ENCODE data around the gene IQGAP2. TPM values are rescaled to one million over a fixed set of nuclear protein-coding genes. Genes with fewer than 3 reads are reported as not detected.

Gene IQGAP2
- total RNA-seq, 4 donors from 2014 or later: 46.8 to 121 (median 97.0) TPM

DNA sequence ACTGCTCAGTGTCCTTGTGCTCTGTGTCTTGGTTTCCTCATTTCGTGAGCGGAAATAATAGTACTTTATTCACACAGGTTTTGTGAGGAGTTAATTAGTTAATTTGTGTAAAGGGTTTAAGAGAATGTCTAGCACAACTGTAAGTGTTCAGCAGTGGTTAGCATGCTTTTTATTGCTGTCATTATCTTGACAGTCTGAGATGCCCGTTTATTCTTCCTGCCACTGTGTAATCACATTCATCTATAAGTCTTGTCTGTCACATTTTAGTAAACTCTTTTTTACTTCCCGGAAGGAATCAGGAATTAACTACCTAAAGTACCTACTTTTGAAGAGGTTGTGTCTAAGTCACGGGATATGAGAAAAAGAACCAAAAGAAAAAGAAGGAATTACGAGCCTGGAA is 38.0 kb downstream of the IQGAP2 start:
- DNase-seq: no peak
- in situ Hi-C loops (cut with MboI; ENCODE audit: low pct_ligation_motif_present in 1 of 4, low pct_unique_long_range_greater_than_20kb in 1 of 4, low sequenced_read_pairs in 3 of 4) (no loop called here), intact Hi-C loops (cut with DNase I; ENCODE audit: low total_unique reads) (no loop called here)
- H3K27ac ChIP-seq: no peak overlapping the region
- no peaks in the 10 kb centered on the region for H3K4me1 ChIP-seq
- no peaks in the 10 kb centered on the region for H3K36me3 ChIP-seq
- TF ChIP-seq POLR2AphosphoS5 (IDR thresholded peaks at IDR 0.05) (no peak), POLR2A (IDR thresholded peaks at IDR 0.05) (no peak), EP300 (IDR thresholded peaks at IDR 0.05; ENCODE audit: low read depth) (no peak)
- TF ChIP-seq, protein P1, sequence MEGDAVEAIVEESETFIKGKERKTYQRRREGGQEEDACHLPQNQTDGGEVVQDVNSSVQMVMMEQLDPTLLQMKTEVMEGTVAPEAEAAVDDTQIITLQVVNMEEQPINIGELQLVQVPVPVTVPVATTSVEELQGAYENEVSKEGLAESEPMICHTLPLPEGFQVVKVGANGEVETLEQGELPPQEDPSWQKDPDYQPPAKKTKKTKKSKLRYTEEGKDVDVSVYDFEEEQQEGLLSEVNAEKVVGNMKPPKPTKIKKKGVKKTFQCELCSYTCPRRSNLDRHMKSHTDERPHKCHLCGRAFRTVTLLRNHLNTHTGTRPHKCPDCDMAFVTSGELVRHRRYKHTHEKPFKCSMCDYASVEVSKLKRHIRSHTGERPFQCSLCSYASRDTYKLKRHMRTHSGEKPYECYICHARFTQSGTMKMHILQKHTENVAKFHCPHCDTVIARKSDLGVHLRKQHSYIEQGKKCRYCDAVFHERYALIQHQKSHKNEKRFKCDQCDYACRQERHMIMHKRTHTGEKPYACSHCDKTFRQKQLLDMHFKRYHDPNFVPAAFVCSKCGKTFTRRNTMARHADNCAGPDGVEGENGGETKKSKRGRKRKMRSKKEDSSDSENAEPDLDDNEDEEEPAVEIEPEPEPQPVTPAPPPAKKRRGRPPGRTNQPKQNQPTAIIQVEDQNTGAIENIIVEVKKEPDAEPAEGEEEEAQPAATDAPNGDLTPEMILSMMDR (IDR thresholded peaks at IDR 0.05): no peak
- no peak overlapping the region for H3K4me3 ChIP-seq
- peaks cover 0 to under 1% of the 10 kb centered on the region in 2 donors for H3K9me3 ChIP-seq
- WGBS, 2 donors (ENCODE audit: low coverage in 1 of 2): 72 to 78% methylated on average over 6 of the region's 6 CpGs
- no peaks in the 10 kb centered on the region for H3K27me3 ChIP-seq

DNA sequence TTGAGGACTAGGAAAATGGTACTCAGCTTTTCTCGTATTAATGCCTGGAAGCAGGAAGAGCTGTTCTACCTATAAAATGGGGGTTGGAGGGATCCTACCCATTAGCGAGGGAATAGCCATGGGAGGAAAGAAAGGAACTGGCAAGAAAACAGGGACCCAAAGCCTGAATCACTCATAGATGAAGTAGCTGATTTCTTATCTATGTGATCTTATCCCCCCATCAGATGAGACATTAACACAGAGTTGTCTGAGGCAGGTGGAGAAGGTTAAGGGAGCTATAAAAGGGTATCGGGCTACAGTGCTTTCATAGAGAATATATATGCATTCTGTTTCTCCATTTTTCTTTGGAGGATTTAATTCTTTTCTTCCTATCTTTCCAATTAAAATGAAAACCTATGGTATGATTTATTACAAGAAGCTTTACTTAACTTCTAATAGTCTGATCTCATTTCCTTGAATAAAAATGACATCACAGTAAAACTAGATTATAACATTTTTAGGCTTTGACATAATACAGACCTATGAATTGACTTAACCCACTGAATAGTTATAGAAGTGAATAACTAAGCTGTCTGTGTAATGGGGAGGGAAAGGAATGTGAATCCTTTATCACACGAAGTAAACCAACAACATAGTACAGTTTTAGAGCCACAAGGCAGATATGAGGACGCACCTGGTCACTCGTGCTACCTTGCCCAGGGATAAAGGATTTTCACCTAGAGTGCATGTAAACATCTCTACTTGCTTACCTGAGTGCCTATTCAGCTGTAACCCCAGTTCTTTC is 39.0 kb downstream of the IQGAP2 start:
- Histone ChIP-seq H3K4me3 (no peak overlapping the region), H3K4me1 (no peaks in the 10 kb centered on the region), H3K27me3 (no peaks in the 10 kb centered on the region), H3K36me3 (no peaks in the 10 kb centered on the region), H3K9me3 (no peaks in the 10 kb centered on the region), H3K27ac (no peak overlapping the region)
- TF ChIP-seq POLR2A (IDR thresholded peaks at IDR 0.05) (no peak), POLR2AphosphoS5 (IDR thresholded peaks at IDR 0.05) (no peak), EP300 (IDR thresholded peaks at IDR 0.05; ENCODE audit: low read depth) (no peak)
- TF ChIP-seq, protein P1 (IDR thresholded peaks at IDR 0.05): no peak
- in situ Hi-C loops (cut with MboI; ENCODE audit: low pct_ligation_motif_present in 1 of 4, low pct_unique_long_range_greater_than_20kb in 1 of 4, low sequenced_read_pairs in 3 of 4): no loop called here
- intact Hi-C loops (cut with DNase I; ENCODE audit: low total_unique reads): no loop called here
- WGBS, 2 donors (ENCODE audit: low coverage in 1 of 2): 78 to 86% methylated on average over 5 to 6 of the region's 6 CpGs
- DNase-seq: no peak

DNA sequence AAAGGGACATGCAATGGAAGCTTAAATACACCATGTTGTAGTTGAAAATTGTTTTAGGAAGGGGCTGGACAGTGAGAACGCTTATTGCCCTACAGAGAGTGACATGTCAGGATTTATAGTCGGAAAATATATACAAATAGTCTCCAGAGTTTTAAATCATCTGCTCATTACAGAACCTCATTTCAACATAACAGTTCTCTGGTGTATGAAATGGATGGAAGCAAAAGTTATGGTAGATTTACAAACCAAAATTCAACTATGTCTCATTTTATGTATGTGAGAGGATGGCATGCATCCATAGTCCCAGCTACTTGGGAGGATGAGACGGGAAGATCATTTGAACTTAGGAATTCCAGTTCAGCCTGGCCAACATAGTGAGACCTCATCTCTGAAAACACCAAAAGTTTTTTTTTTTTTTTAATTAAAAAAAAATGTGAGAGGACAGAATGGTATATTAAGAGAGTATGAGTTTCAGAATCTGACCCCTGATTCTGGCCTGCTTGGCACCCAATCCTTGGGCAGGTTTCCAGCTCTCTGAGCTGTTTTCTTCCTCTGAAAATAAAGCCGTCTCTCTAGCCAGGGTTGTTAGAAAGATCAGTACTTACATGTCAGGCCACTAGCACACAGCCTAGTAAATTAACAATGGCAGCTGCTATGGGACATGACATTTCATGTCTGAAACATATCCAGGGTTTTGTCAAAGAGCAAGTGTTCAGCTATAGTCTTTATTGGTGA is 40.1 kb downstream of the IQGAP2 start:
- H3K27me3 ChIP-seq: no peaks in the 10 kb centered on the region
- H3K4me1 ChIP-seq: no peaks in the 10 kb centered on the region
- no peaks in the 10 kb centered on the region for H3K9me3 ChIP-seq
- no peak for DNase-seq
- whole genome bisulfite sequencing, 2 donors (ENCODE audit: low coverage in 1 of 2): 51 to 56% methylated on average over 4 of the region's 4 CpGs
- TF ChIP-seq POLR2AphosphoS5 (IDR thresholded peaks at IDR 0.05): no peak
- TF ChIP-seq EP300 (IDR thresholded peaks at IDR 0.05; ENCODE audit: low read depth): no peak
- no peak for TF ChIP-seq POLR2A (IDR thresholded peaks at IDR 0.05)
- intact Hi-C loops (cut with DNase I; ENCODE audit: low total_unique reads): no loop called here
- no peak overlapping the region for H3K27ac ChIP-seq
- no peaks in the 10 kb centered on the region for H3K36me3 ChIP-seq
- in situ Hi-C loops (cut with MboI; ENCODE audit: low pct_ligation_motif_present in 1 of 4, low pct_unique_long_range_greater_than_20kb in 1 of 4, low sequenced_read_pairs in 3 of 4): no loop called here
- no peak overlapping the region for H3K4me3 ChIP-seq

DNA sequence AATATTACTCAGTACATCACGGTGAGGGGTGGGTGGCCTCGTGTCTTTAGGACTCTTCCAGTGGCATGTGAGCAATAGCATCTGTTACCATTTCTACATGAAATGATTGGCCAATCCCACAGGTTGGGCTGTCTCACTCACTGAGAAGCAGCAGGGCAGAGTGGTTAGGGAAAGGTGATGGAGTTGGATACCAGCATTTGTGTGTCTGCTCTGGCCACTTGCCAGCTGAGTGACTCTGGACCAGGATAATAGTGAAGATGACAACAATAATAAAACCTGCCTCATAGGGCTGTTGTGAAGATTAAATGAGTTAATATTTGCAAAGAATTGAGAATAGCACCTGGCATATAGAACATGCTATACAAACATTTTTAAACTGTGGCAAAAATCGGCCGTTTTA is 42.0 kb downstream of the IQGAP2 start:
- TF ChIP-seq POLR2A (IDR thresholded peaks at IDR 0.05): no peak
- in situ Hi-C loops (cut with MboI; ENCODE audit: low pct_ligation_motif_present in 1 of 4, low pct_unique_long_range_greater_than_20kb in 1 of 4, low sequenced_read_pairs in 3 of 4): no loop called here
- Histone ChIP-seq H3K36me3 (no peaks in the 10 kb centered on the region), H3K27ac (no peak overlapping the region), H3K4me1 (peaks cover 5 to 17% (median 7%) of the 10 kb centered on the region in 4 donors), H3K27me3 (no peaks in the 10 kb centered on the region), H3K9me3 (no peaks in the 10 kb centered on the region), H3K4me3 (no peak overlapping the region)
- 80 to 82% methylated on average over 4 of the region's 4 CpGs for WGBS, 2 donors (ENCODE audit: low coverage in 1 of 2)
- intact Hi-C loops (cut with DNase I; ENCODE audit: low total_unique reads): no loop called here
- no peak for DNase-seq

DNA sequence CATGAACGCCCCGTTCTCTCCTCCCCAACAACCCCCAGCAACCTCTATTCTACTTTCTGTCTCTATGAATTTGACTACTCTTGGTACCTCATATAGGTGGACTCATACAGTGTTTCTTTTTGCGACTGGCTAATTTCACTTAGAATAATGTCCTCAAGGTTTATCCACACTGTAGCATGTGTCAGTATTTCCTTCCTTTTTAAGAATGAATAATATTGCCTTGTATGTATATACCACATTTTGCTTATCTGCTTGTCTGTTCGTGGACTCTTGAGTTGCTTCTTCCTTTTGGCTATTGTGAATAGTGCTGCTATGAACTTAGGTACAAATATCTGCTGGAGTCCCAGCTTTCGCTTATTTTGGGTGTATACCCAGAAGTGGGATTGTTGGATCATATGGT is 42.7 kb downstream of the IQGAP2 start:
- DNase-seq: no peak
- H3K27me3 ChIP-seq: no peaks in the 10 kb centered on the region
- no peaks in the 10 kb centered on the region for H3K9me3 ChIP-seq
- no peak overlapping the region for H3K27ac ChIP-seq
- 93 to 100% methylated on average over 3 to 5 of the region's 5 CpGs for WGBS, 2 donors (ENCODE audit: low coverage in 1 of 2)
- intact Hi-C loops (cut with DNase I; ENCODE audit: low total_unique reads): no loop called here
- in situ Hi-C loops (cut with MboI; ENCODE audit: low pct_ligation_motif_present in 1 of 4, low pct_unique_long_range_greater_than_20kb in 1 of 4, low sequenced_read_pairs in 3 of 4): no loop called here
- TF ChIP-seq POLR2AphosphoS5 (IDR thresholded peaks at IDR 0.05): no peak
- TF ChIP-seq EP300 (IDR thresholded peaks at IDR 0.05; ENCODE audit: low read depth): no peak
- TF ChIP-seq, protein P1 (IDR thresholded peaks at IDR 0.05): no peak
- TF ChIP-seq POLR2A (IDR thresholded peaks at IDR 0.05): no peak
- H3K36me3 ChIP-seq: no peaks in the 10 kb centered on the region
- H3K4me3 ChIP-seq: no peak overlapping the region
- H3K4me1 ChIP-seq: peaks cover 7 to 25% (median 9%) of the 10 kb centered on the region in 4 donors

All from transverse colon (tissue), 4 donors.